ENCODE measurements around the gene PTPRD. TPM values are rescaled to one million over a fixed set of nuclear protein-coding genes. Genes with fewer than 3 reads are reported as not detected.

The PTPRD gene
- total and polyA plus RNA-seq, 2 donors (not counting 1 experiment from before 2014, with no cell fraction given): not detected

DNA sequence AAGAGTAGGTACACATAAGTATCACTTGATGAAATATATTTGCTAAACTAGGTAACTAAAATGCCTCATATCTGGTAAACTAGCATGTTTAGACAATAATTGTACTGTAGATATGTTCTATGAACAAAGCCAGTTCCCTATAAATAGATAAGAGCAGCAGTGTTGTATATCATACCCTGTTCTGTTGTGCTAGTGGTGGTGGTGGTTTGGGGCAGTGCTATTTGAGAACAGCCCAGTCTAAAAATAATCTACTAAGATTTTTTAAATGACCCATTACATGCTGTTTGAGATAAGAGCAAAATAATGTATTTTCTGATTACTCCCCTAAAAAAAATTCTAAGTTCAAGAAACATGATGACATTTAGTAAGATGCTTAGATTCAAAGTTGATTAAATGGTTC, 1984.0 kb downstream of the PTPRD start:
- intact Hi-C loops (cut with micrococcal nuclease): no loop called here
- H3K4me3 Mint-ChIP-seq: no peak overlapping the region

GRCh38 chr9:8627976-8628679, 1984.7 kb downstream of the PTPRD start:
- no peak overlapping the region for H3K4me2 ChIP-seq (replicated peaks; ENCODE audit: low read depth, low read length, poor library complexity, severe bottlenecking)
- Mint-ChIP-seq H3K27me3 (no peaks in the 10 kb centered on the region), H3K4me1 (no peaks in the 10 kb centered on the region), H3K27ac (no peak overlapping the region), H3K9me3 (ENCODE audit: insufficient read depth) (no peaks in the 10 kb centered on the region), H3K4me3 (no peak overlapping the region)
- no peak overlapping the region for H3K9ac ChIP-seq (ENCODE audit: low read length)
- ChIA-PET CTCF (no interaction called here), POLR2A (no interaction called here)
- no peaks in the 10 kb centered on the region for H3K79me2 ChIP-seq (ENCODE audit: control insufficient read depth, insufficient read depth, low read length)
- H3K4me3 ChIP-seq (ENCODE audit: control extremely low read depth in 1 of 5, extremely low read depth in 1 of 5, insufficient read depth in 1 of 5, low read depth in 2 of 5, low read length in 4 of 5): no peak overlapping the region
- 92% methylated on average over 5 of the region's 7 CpGs for WGBS (ENCODE audit: insufficient coverage)
- H3K4me1 ChIP-seq (ENCODE audit: control insufficient read depth in 2 of 2, insufficient read depth in 2 of 2, low read length in 2 of 2): no peaks in the 10 kb centered on the region
- no peak overlapping the region for H3K27ac ChIP-seq (ENCODE audit: low read length in 2 of 2)
- TF ChIP-seq, protein P1, sequence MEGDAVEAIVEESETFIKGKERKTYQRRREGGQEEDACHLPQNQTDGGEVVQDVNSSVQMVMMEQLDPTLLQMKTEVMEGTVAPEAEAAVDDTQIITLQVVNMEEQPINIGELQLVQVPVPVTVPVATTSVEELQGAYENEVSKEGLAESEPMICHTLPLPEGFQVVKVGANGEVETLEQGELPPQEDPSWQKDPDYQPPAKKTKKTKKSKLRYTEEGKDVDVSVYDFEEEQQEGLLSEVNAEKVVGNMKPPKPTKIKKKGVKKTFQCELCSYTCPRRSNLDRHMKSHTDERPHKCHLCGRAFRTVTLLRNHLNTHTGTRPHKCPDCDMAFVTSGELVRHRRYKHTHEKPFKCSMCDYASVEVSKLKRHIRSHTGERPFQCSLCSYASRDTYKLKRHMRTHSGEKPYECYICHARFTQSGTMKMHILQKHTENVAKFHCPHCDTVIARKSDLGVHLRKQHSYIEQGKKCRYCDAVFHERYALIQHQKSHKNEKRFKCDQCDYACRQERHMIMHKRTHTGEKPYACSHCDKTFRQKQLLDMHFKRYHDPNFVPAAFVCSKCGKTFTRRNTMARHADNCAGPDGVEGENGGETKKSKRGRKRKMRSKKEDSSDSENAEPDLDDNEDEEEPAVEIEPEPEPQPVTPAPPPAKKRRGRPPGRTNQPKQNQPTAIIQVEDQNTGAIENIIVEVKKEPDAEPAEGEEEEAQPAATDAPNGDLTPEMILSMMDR (IDR thresholded peaks at IDR 0.05): no peak
- TF ChIP-seq EZH2 (IDR thresholded peaks at IDR 0.05; ENCODE audit: borderline replicate concordance, insufficient read depth, low read depth, low read length, poor library complexity, severe bottlenecking): no peak
- no peak for DNase-seq
- intact Hi-C loops (cut with micrococcal nuclease): no loop called here
- no peaks in the 10 kb centered on the region for H4K20me1 ChIP-seq (ENCODE audit: control insufficient read depth, insufficient read depth, low read length, poor library complexity, severe bottlenecking)
- no peaks in the 10 kb centered on the region for H3K36me3 ChIP-seq (replicated peaks in 1 of 2; ENCODE audit: control extremely low read depth in 1 of 2, control insufficient read depth in 1 of 2, extremely low read depth in 1 of 2, insufficient read depth in 2 of 2, low read length in 1 of 2)
- H3K9me3 ChIP-seq (ENCODE audit: control extremely low read depth in 1 of 3, control insufficient read depth in 2 of 3, insufficient read depth in 1 of 3, low read length in 2 of 3): no peaks in the 10 kb centered on the region
- no peak for ATAC-seq (ENCODE audit: low read depth)
- H2AFZ ChIP-seq (ENCODE audit: insufficient read depth, low read depth, low read length, poor library complexity, severe bottlenecking): no peak overlapping the region
- no peaks in the 10 kb centered on the region for H3K27me3 ChIP-seq (replicated peaks in 1 of 4; ENCODE audit: control extremely low read depth in 1 of 4, control insufficient read depth in 3 of 4, insufficient read depth in 4 of 4, low read length in 3 of 4)

More for the DNA sequence above, 1984.0 kb downstream of the PTPRD start:
- DNase-seq (no peak), ATAC-seq (ENCODE audit: low read depth) (no peak)
- ChIA-PET POLR2A (no interaction called here), CTCF (no interaction called here)
- Histone ChIP-seq H3K36me3 (replicated peaks in 1 of 2; ENCODE audit: control extremely low read depth in 1 of 2, control insufficient read depth in 1 of 2, extremely low read depth in 1 of 2, insufficient read depth in 2 of 2, low read length in 1 of 2) (no peaks in the 10 kb centered on the region), H2AFZ (ENCODE audit: insufficient read depth, low read depth, low read length, poor library complexity, severe bottlenecking) (no peak overlapping the region), H3K27ac (ENCODE audit: low read length in 2 of 2) (no peak overlapping the region), H3K4me3 (ENCODE audit: control extremely low read depth in 1 of 5, extremely low read depth in 1 of 5, insufficient read depth in 1 of 5, low read depth in 2 of 5, low read length in 4 of 5) (no peak overlapping the region), H3K79me2 (ENCODE audit: control insufficient read depth, insufficient read depth, low read length) (no peaks in the 10 kb centered on the region), H3K4me1 (ENCODE audit: control insufficient read depth in 2 of 2, insufficient read depth in 2 of 2, low read length in 2 of 2) (no peaks in the 10 kb centered on the region), H3K9me3 (ENCODE audit: control extremely low read depth in 1 of 3, control insufficient read depth in 2 of 3, insufficient read depth in 1 of 3, low read length in 2 of 3) (no peaks in the 10 kb centered on the region), H4K20me1 (ENCODE audit: control insufficient read depth, insufficient read depth, low read length, poor library complexity, severe bottlenecking) (no peaks in the 10 kb centered on the region), H3K9ac (ENCODE audit: low read length) (no peak overlapping the region), H3K27me3 (replicated peaks in 1 of 4; ENCODE audit: control extremely low read depth in 1 of 4, control insufficient read depth in 3 of 4, insufficient read depth in 4 of 4, low read length in 3 of 4) (no peaks in the 10 kb centered on the region), H3K4me2 (replicated peaks; ENCODE audit: low read depth, low read length, poor library complexity, severe bottlenecking) (no peak overlapping the region)
- no peaks in the 10 kb centered on the region for H3K9me3 Mint-ChIP-seq (ENCODE audit: insufficient read depth)
- H3K27ac Mint-ChIP-seq: no peak overlapping the region
- no peak for TF ChIP-seq EZH2 (IDR thresholded peaks at IDR 0.05; ENCODE audit: borderline replicate concordance, insufficient read depth, low read depth, low read length, poor library complexity, severe bottlenecking)
- TF ChIP-seq, protein P1 (IDR thresholded peaks at IDR 0.05): no peak
- H3K27me3 Mint-ChIP-seq: no peaks in the 10 kb centered on the region
- H3K4me1 Mint-ChIP-seq: no peaks in the 10 kb centered on the region

Measured in B cell (primary cell).